H1 (cell line): ENCODE measurements around the gene TMEM198. TPM values are rescaled to one million over a fixed set of nuclear protein-coding genes. Genes with fewer than 3 reads are reported as not detected.

Experiments used
- CTCF ChIA-PET: fragments of 300-600 bp; sonication (Branson Sonifier 250); formaldehyde crosslinking; loops from one replicate; lab custom pipeline; 2021; ENCODE audit not compliant: partially characterized antibody; lab: Charles Lee
- POLR2A ChIA-PET: fragments of 300-600 bp; sonication (Branson Sonifier 250); formaldehyde crosslinking; loops from one replicate; lab custom pipeline; 2021; ENCODE audit warnings: inconsistent platforms; ENCODE audit not compliant: partially characterized antibody; lab: Charles Lee
- DNase-seq, 2 experiments: peaks; one replicate each; pipeline versions ENCODE4 v3.0.0 to v3.0.0-alpha.2; 2010 to 2022; ENCODE audit warnings: low spot score in 2 of 2, low read depth in 1 of 2, mixed read lengths in 1 of 2
- FAIRE-seq: peaks from 2 replicates; lab custom pipeline; 2011; peaks lifted over from hg19 to GRCh38; lab: Jason Lieb, UNC
- H2AFZ ChIP-seq: 2 replicates; pipeline ENCODE4 v1.8.1; 2012; ENCODE audit warnings: low read length, inconsistent platforms
- H2AK5ac ChIP-seq: 2 replicates; pipeline ENCODE4 v1.6.1; 2013; ENCODE audit warnings: low read depth, low read length
- H2BK120ac ChIP-seq: replicated peaks from 2 replicates; pipeline ENCODE3; 2013; ENCODE audit warnings: low read depth, low read length, inconsistent platforms
- H2BK12ac ChIP-seq: 2 replicates; pipeline ENCODE4 v1.6.1; 2013; ENCODE audit warnings: low read depth, low read length
- H2BK15ac ChIP-seq: 2 replicates; pipeline ENCODE4 v1.6.1; 2013; ENCODE audit warnings: low read length
- H2BK20ac ChIP-seq: 2 replicates; pipeline ENCODE4 v1.6.1; 2013; ENCODE audit warnings: low read length
- H2BK5ac ChIP-seq: 2 replicates; pipeline ENCODE4 v1.6.1; 2013; ENCODE audit warnings: low read depth, low read length
- H3K14ac ChIP-seq: 2 replicates; pipeline ENCODE4 v1.6.1; 2013; ENCODE audit warnings: inconsistent platforms; ENCODE audit not compliant: insufficient read length
- H3K18ac ChIP-seq: 2 replicates; pipeline ENCODE4 v1.6.1; 2013; ENCODE audit warnings: low read length; ENCODE audit errors: extremely low read depth
- H3K23ac ChIP-seq: 2 replicates; pipeline ENCODE4 v1.6.1; 2013; ENCODE audit warnings: inconsistent platforms; ENCODE audit not compliant: insufficient read length
- H3K23me2 ChIP-seq: 2 replicates; pipeline ENCODE4 v1.6.1; 2013; ENCODE audit warnings: low read depth, low read length
- H3K27ac ChIP-seq: 2 replicates; pipeline ENCODE4 v1.6.1; 2011; ENCODE audit warnings: low read depth, low read length, inconsistent platforms
- H3K27me3 ChIP-seq, 4 experiments: replicated peaks in 1 of 4; 1 replicate in 1 of 4; 2 replicates in 3 of 4; pipeline versions ENCODE4 v1.6.1 to v1.8.1; 2011 to 2013; ENCODE audit warnings: low read length in 3 of 4, mild to moderate bottlenecking in 3 of 4, inconsistent platforms in 2 of 4, mixed read lengths in 2 of 4, moderate library complexity in 1 of 4; ENCODE audit not compliant: control insufficient read depth in 3 of 4, insufficient read depth in 3 of 4; ENCODE audit errors: extremely low read depth in 1 of 4
- H3K36me3 ChIP-seq, 4 experiments: 2 replicates each; pipeline versions ENCODE4 v1.6.1 to v1.8.1; 2011 to 2013; ENCODE audit warnings: mild to moderate bottlenecking in 4 of 4, low read length in 3 of 4, moderate library complexity in 2 of 4, control low read depth in 1 of 4, inconsistent platforms in 1 of 4; ENCODE audit not compliant: insufficient read depth in 4 of 4, control insufficient read depth in 2 of 4
- H3K4ac ChIP-seq: replicated peaks from 2 replicates; pipeline ENCODE3; 2013; ENCODE audit warnings: low read length, low read depth, mixed read lengths, inconsistent platforms; ENCODE audit not compliant: insufficient read length
- H3K4me1 ChIP-seq, 4 experiments: replicated peaks in 1 of 4; 1 replicate in 1 of 4; 2 replicates in 3 of 4; pipeline versions ENCODE4 v1.6.1 to v1.8.1; 2011 to 2013; ENCODE audit warnings: low read length in 3 of 4, inconsistent platforms in 2 of 4, mixed read lengths in 1 of 4; ENCODE audit not compliant: insufficient read depth in 4 of 4, control insufficient read depth in 3 of 4
- H3K4me2 ChIP-seq, 2 experiments: 2 replicates each; pipeline versions ENCODE4 v1.6.1 to v1.8.1; 2011 to 2013; ENCODE audit warnings: low read depth in 2 of 2, low read length in 2 of 2, control low read depth in 1 of 2, inconsistent platforms in 1 of 2, mild to moderate bottlenecking in 1 of 2; ENCODE audit not compliant: insufficient read depth in 1 of 2
- H3K4me3 ChIP-seq, 4 experiments: fragments of 200-600, 300-600 bp in 1 of 4; sonication (generic), shearing (Covaris generic), sonication (Bioruptor Twin) in 1 of 4; 2 replicates each; pipeline versions ENCODE4 v1.5.1 to v1.8.1; 2011 to 2016; ENCODE audit warnings: low read length in 4 of 4, low read depth in 3 of 4, control low read depth in 2 of 4, inconsistent platforms in 2 of 4, mild to moderate bottlenecking in 2 of 4, mixed read lengths in 1 of 4, moderate library complexity in 1 of 4; ENCODE audit not compliant: insufficient read depth in 2 of 4; ENCODE audit errors: extremely low read depth in 1 of 4
- H3K56ac ChIP-seq: replicated peaks from 2 replicates; pipeline ENCODE3; 2013; ENCODE audit warnings: low read depth, mild to moderate bottlenecking, mixed read lengths, low read length, inconsistent platforms; ENCODE audit not compliant: insufficient read length
- H3K79me1 ChIP-seq: 2 replicates; pipeline ENCODE4 v1.6.1; 2013; ENCODE audit warnings: low read depth, low read length, control low read depth
- H3K79me2 ChIP-seq, 2 experiments: 2 replicates each; pipeline versions ENCODE4 v1.6.1 to v1.8.1; 2012 to 2013; ENCODE audit warnings: low read length in 2 of 2, mild to moderate bottlenecking in 2 of 2, inconsistent platforms in 1 of 2; ENCODE audit not compliant: insufficient read depth in 2 of 2, control insufficient read depth in 1 of 2
- H3K9ac ChIP-seq, 4 experiments: replicated peaks in 1 of 4; 1 replicate in 1 of 4; 2 replicates in 3 of 4; pipeline versions ENCODE4 v1.6.1 to v1.8.1; 2011 to 2013; ENCODE audit warnings: low read depth in 3 of 4, low read length in 3 of 4, control low read depth in 2 of 4, mild to moderate bottlenecking in 2 of 4, moderate library complexity in 2 of 4, inconsistent platforms in 1 of 4; ENCODE audit errors: extremely low read depth in 1 of 4
- H3K9me3 ChIP-seq, 2 experiments: 2 replicates each; pipeline versions ENCODE4 v1.6.1 to v1.8.1; 2012 to 2013; ENCODE audit warnings: mild to moderate bottlenecking in 2 of 2, moderate library complexity in 2 of 2, control low read depth in 1 of 2, inconsistent platforms in 1 of 2, low read depth in 1 of 2, low read length in 1 of 2, mixed read lengths in 1 of 2; ENCODE audit not compliant: insufficient read depth in 2 of 2
- H4K20me1 ChIP-seq, 2 experiments: replicated peaks in 1 of 2; 2 replicates each; pipeline versions ENCODE3 to v1.8.1; 2011 to 2013; ENCODE audit warnings: inconsistent platforms in 2 of 2, low read length in 2 of 2, mild to moderate bottlenecking in 1 of 2; ENCODE audit not compliant: insufficient read depth in 2 of 2, control insufficient read depth in 1 of 2
- H4K5ac ChIP-seq: 2 replicates; pipeline ENCODE4 v1.6.1; 2013; ENCODE audit warnings: low read length, low read depth, mixed read lengths, inconsistent platforms; ENCODE audit not compliant: insufficient read length
- H4K8ac ChIP-seq: 2 replicates; pipeline ENCODE4 v1.8.0; 2013; ENCODE audit warnings: mild to moderate bottlenecking, moderate library complexity, low read length, inconsistent platforms; ENCODE audit not compliant: insufficient read depth; ENCODE audit errors: extremely low read depth
- H4K91ac ChIP-seq: replicated peaks from 2 replicates; pipeline ENCODE3; 2013; ENCODE audit warnings: low read length, mixed read lengths, inconsistent platforms; ENCODE audit not compliant: insufficient read length
- BACH1 ChIP-seq: IDR thresholded peaks from 2 replicates; pipeline ENCODE4 v1.6.1; 2012; ENCODE audit warnings: low read length, improper control_type of control experiment
- CEBPB ChIP-seq: IDR thresholded peaks from 2 replicates; pipeline ENCODE4 v1.6.1; 2012; ENCODE audit warnings: low read depth, low read length
- CREB1 ChIP-seq: IDR thresholded peaks from 2 replicates; pipeline ENCODE4 v1.6.1; 2012; ENCODE audit warnings: inconsistent platforms
- EGR1 ChIP-seq: IDR thresholded peaks from 2 replicates; pipeline ENCODE4 v1.6.1; 2011; ENCODE audit warnings: low read depth, low read length, borderline replicate concordance
- NANOG ChIP-seq: IDR thresholded peaks from 2 replicates; pipeline ENCODE4 v1.6.1; 2011; ENCODE audit warnings: low read length, low read depth, mild to moderate bottlenecking, inconsistent platforms; ENCODE audit not compliant: insufficient read depth, poor library complexity, severe bottlenecking
- SAP30 ChIP-seq: fragments of 300-600 bp; sonication (generic); IDR thresholded peaks from 2 replicates; pipeline ENCODE4 v1.7.1; 2012; ENCODE audit warnings: low read length, moderate library complexity, mild to moderate bottlenecking, inconsistent platforms; ENCODE audit not compliant: insufficient read depth, insufficient replicate concordance
- SP4 ChIP-seq: IDR thresholded peaks from 2 replicates; pipeline ENCODE4 v1.6.1; 2012; ENCODE audit warnings: low read length, inconsistent platforms
- SUZ12 ChIP-seq: fragments of 200-600 bp; sonication (generic); IDR thresholded peaks from 2 replicates; pipeline ENCODE4 v1.6.1; 2012; ENCODE audit warnings: mild to moderate bottlenecking, inconsistent platforms, low read length, moderate library complexity, mixed read lengths
- TBP ChIP-seq: IDR thresholded peaks from 2 replicates; pipeline ENCODE4 v1.6.1; 2011; ENCODE audit warnings: low read depth, low read length, improper control_type of control experiment
- WGBS, 2 experiments: shearing (Covaris generic) in 1 of 2; methylation state at CpG; one replicate each; pipeline versions ENCODE4 v1.1.6 to v1.1.7; 2013 to 2015; ENCODE audit warnings: low lambda C conversion rate in 2 of 2, mixed read lengths in 2 of 2, inconsistent platforms in 1 of 2, low coverage in 1 of 2, missing lambda C conversion rate in 1 of 2; ENCODE audit not compliant: insufficient replicate concordance in 2 of 2, insufficient coverage in 1 of 2, insufficient read length in 1 of 2; ENCODE audit errors: extremely low coverage in 1 of 2, missing lambda C conversion rate in 1 of 2; 5-methylcytosine and 5-hydroxymethylcytosine counted together
- polyA plus RNA-seq, 7 experiments: library from polyadenylated mRNA; depleted of rRNA in 3 of 7; stranded (reverse) in 5 of 7; unstranded in 2 of 7; fragments of >200 nt in 5 of 7; fragments of 200-250 nt in 2 of 7; gene quantifications; 1 replicate in 5 of 7; 2 replicates in 1 of 7; 4 replicates in 1 of 7; pipeline versions ENCODE4 v1.2.1 to v1.2.3, GENCODE V29; 2011 to 2013; ENCODE audit warnings: missing spikeins in 2 of 7, mixed read lengths in 2 of 7
- total RNA-seq: library from RNA; stranded (reverse); fragmentation: NEBNext Ultra II Directional; extraction: Animal tissue kit (Norgen Biotek cat#: 25700); gene quantifications from 2 replicates; pipeline ENCODE4 v1.2.1, GENCODE V29; 2021
- TF ChIP-seq, protein P1 (sequence below): IDR thresholded peaks from 2 replicates; pipeline ENCODE4 v1.6.1; 2011; ENCODE audit warnings: low read length, improper control_type of control experiment

The TMEM198 gene
- total and polyA plus RNA-seq, 2 of the 8 experiments (the other 6 are each of a cell fraction or from before 2014, with no cell fraction given) = 10.2 to 10.4 TPM

DNA sequence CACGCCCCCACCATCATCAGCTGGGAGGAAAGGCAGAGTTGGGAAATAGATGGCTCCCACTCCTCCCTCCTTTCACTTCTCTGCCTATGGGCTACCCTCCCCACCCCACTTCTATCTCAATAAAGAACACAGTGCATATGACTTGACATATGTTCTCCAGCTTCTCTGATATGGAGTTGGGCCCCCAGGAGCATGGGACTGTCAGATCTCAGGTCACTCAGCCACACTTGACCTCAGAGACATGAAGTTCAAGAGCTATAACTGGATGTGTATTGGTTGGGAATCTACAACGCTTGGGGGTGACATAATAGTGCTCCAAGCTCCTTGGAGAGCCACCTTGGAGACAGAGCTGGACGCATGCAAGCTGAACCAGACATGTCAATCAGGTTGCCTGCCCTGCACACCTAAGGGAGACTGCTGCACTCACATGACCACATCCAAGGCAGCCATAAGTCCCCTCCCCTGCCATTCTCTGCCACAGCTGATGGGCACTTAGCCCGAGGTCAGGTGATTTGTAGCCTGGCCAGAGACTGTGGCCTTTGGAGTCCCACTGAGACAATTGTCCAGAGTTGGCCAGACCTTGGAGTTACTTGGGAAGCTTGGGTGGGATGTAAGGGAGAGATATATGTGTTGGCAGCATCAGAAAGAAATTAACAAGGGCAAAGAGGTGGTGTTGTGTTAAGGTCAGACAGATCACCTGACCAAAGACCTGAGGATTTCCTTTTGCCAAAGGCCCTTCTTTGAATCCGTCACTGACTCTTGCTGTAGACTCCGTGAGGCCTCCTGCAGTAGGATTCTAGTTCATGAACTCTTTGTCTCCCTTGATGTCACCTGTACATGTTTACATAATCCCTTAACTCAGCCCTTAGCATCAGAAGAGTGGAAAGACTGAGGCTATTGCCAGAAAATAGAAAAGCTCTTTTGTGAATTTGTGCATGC is 32.0 kb downstream of the TMEM198 start:
- no peak overlapping the region for H2BK5ac ChIP-seq
- no peak overlapping the region for H3K4ac ChIP-seq
- peak overlapping the region; percentile 36; the same call in 1 of the 2 replicates for H2BK15ac ChIP-seq
- DNase-seq (no peak), FAIRE-seq (no peak)
- no peaks in the 10 kb centered on the region; a peak in 1 of 7 replicates for H3K27me3 ChIP-seq
- no peak overlapping the region for H3K14ac ChIP-seq
- no peak overlapping the region for H3K27ac ChIP-seq
- no peak overlapping the region for H2AFZ ChIP-seq
- no peaks in the 10 kb centered on the region for H3K9me3 ChIP-seq
- H4K8ac ChIP-seq = no peak overlapping the region
- no peaks in the 10 kb centered on the region for H4K20me1 ChIP-seq
- no peak overlapping the region for H3K9ac ChIP-seq
- H3K4me2 ChIP-seq = peak overlapping the region in 1 of 2 experiments; percentile 56; a peak in 1 of 4 replicates
- H4K5ac ChIP-seq = no peak overlapping the region
- no peak overlapping the region for H2BK20ac ChIP-seq
- H4K91ac ChIP-seq = no peak overlapping the region
- no peaks in the 10 kb centered on the region for H3K36me3 ChIP-seq
- no peak overlapping the region for H3K56ac ChIP-seq
- CTCF ChIA-PET = interaction anchor here (0.9 to 4.3 kb wide), 8 partner anchors 9 to 63 kb away, joined by 3 to 64 read pairs (median 7); partner anchors contain the start of gene STK11IP
- no peak overlapping the region for H3K23ac ChIP-seq
- no peak overlapping the region for H3K4me3 ChIP-seq
- POLR2A ChIA-PET = interaction anchor here (0.9 to 18.6 kb wide), 3 partner anchors 17 to 56 kb away, joined by 3 to 293 read pairs (median 36); partner anchors contain the start of gene STK11IP
- peaks cover 7 to 29% (median 22%) of the 10 kb centered on the region in 4 experiments for H3K4me1 ChIP-seq
- H3K79me1 ChIP-seq = no peaks in the 10 kb centered on the region
- WGBS, 2 experiments = 90% methylated on average over 6 of the region's 6 CpGs; no CpG with 5 or more reads in 1 of the 2 experiments
- H3K79me2 ChIP-seq = no peaks in the 10 kb centered on the region
- peak overlapping the region; percentile 4 for H3K18ac ChIP-seq
- H2AK5ac ChIP-seq = 0 out of 2 replicates have a peak overlapping the region, but pooled peaks have one; percentile 33
- H3K23me2 ChIP-seq = peaks cover 6% of the 10 kb centered on the region; the same call in 1 of the 2 replicates
- H2BK120ac ChIP-seq = no peak overlapping the region
- peak overlapping the region; percentile 92; the same call in 1 of the 2 replicates for H2BK12ac ChIP-seq
- TF ChIP-seq SP4 (no peak), SAP30 (no peak), EGR1 (no peak), NANOG (no peak), CREB1 (no peak), TBP (no peak), CEBPB (no peak), SUZ12 (no peak), BACH1 (no peak)
- TF ChIP-seq, protein P1, sequence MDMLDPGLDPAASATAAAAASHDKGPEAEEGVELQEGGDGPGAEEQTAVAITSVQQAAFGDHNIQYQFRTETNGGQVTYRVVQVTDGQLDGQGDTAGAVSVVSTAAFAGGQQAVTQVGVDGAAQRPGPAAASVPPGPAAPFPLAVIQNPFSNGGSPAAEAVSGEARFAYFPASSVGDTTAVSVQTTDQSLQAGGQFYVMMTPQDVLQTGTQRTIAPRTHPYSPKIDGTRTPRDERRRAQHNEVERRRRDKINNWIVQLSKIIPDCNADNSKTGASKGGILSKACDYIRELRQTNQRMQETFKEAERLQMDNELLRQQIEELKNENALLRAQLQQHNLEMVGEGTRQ = no peak
